Naive thymus-derived CD8-positive, alpha-beta T cell (primary cell): ENCODE data around the gene RASSF7. TPM values are rescaled to one million over a fixed set of nuclear protein-coding genes. Genes with fewer than 3 reads are reported as not detected.

Source experiments
- ATAC-seq, 2 donors: fragments of 150-1000 bp; cut with Tn5 transposase in 1 of 2; sonication (Bioruptor Pico), chemical (Tn5 transposase) in 1 of 2; 1 replicate in 1 of 2; 2 replicates in 1 of 2; pipeline ENCODE4 v1.10.0; 2021; ENCODE audit warnings: mild to moderate bottlenecking in 2 of 2, moderate library complexity in 2 of 2
- POLR2A ChIA-PET: fragments of 350-600 bp; sonication (Branson Sonifier 250); formaldehyde crosslinking; loops from one replicate; lab custom pipeline; 2021; ENCODE audit warnings: antibody characterized with exemption; lab: Charles Lee
- DNase-seq, 10 donors: peaks; one replicate each; pipeline versions ENCODE4 v3.0.0 to v3.0.0-alpha.2; 2020 to 2022
- H3K27ac Mint-ChIP-seq, 10 donors: one replicate each; pipeline ENCODE4 v1.8.0; 2020 to 2022; ENCODE audit warnings: mild to moderate bottlenecking in 10 of 10, mixed read lengths in 10 of 10, moderate library complexity in 4 of 10, inconsistent platforms in 1 of 10
- H3K27me3 Mint-ChIP-seq, 5 donors: one replicate each; pipeline ENCODE4 v1.8.0; 2021 to 2022; ENCODE audit warnings: mixed read lengths in 5 of 5
- H3K36me3 Mint-ChIP-seq, 3 donors: one replicate each; pipeline ENCODE4 v1.8.0; 2020 to 2022; ENCODE audit warnings: mixed read lengths in 3 of 3, mild to moderate bottlenecking in 2 of 3, inconsistent platforms in 1 of 3
- H3K4me1 Mint-ChIP-seq, 4 donors: one replicate each; pipeline ENCODE4 v1.8.0; 2021 to 2022; ENCODE audit warnings: mixed read lengths in 4 of 4
- H3K4me3 Mint-ChIP-seq, 10 donors: one replicate each; pipeline ENCODE4 v1.8.0; 2020 to 2022; ENCODE audit warnings: mild to moderate bottlenecking in 10 of 10, mixed read lengths in 10 of 10, moderate library complexity in 6 of 10, inconsistent platforms in 1 of 10
- H3K9me3 Mint-ChIP-seq, 9 donors: one replicate each; pipeline ENCODE4 v1.8.0; 2020 to 2022; ENCODE audit warnings: mixed read lengths in 9 of 9, mild to moderate bottlenecking in 3 of 9, inconsistent platforms in 1 of 9, moderate library complexity in 1 of 9
- polyA plus RNA-seq, 3 donors: library from polyadenylated mRNA; unstranded; fragments of 300-500 nt; fragmentation: Illumina TruSeq; gene quantifications; one replicate each; pipeline ENCODE4 v1.2.3, GENCODE V29; 2021
- total RNA-seq, 8 experiments: library from RNA in 2 of 8; stranded (reverse) in 2 of 8; gene quantifications; one replicate each; pipeline ENCODE4 v1.2.3 and lab custom pipeline; 2021 to 2026

The RASSF7 gene
- total and polyA plus RNA-seq, 5 experiments from 2014 or later = 22.5 to 37.6 (median 32.3) TPM

DNA sequence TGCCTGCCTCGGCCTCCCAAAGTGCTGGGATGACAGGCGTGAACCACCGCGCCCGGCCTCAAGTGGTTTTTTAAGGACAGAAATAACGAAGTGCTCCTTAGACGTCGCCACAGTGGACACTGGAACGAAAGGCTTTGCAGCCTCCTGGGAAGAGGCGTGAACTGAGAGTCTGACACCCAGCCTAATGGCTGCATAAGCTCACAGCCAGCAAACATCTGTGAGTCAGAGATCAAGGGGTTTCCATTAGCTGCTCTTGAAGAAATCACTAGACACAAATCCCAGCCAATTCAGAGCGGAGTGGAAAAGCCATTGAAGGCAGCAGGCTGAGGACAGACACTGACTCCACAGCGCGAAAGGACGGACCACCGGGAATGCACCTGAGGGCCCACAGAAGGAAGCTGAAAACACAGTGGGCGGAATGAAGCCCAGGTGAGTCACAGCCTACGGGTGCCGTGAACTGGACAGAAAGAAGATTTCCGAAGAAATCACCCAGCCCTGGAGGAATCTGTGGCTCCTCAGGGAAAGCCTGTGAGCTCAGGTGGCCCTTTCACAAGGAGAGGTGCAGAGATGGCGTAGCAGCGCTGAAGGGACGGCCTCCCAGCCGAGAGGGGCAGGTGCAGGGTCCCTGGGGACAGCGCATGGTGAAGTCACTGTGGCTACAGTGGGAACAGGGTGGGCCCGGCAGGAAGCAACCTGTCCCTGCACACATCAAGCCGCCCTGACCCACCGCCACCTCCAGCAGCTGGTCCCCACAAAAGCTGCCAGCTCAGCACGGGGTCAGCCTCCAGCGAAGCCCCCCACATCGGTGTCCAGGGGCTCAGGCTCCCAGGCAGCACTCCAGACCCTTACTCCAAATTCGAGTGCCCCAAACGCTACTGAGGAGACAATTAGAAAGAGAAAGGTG, 11.8 kb upstream of the RASSF7 start:
- POLR2A ChIA-PET = no interaction called here
- peaks cover 0 to 1% (median 0%) of the 10 kb centered on the region in 5 donors for H3K27me3 Mint-ChIP-seq
- DNase-seq (peak in 1 of 10 donors; percentile 50), ATAC-seq (no peak)
- no peak overlapping the region for H3K4me3 Mint-ChIP-seq
- H3K27ac Mint-ChIP-seq = no peak overlapping the region
- H3K4me1 Mint-ChIP-seq = no peaks in the 10 kb centered on the region
- H3K36me3 Mint-ChIP-seq = no peaks in the 10 kb centered on the region
- H3K9me3 Mint-ChIP-seq = no peaks in the 10 kb centered on the region

DNA sequence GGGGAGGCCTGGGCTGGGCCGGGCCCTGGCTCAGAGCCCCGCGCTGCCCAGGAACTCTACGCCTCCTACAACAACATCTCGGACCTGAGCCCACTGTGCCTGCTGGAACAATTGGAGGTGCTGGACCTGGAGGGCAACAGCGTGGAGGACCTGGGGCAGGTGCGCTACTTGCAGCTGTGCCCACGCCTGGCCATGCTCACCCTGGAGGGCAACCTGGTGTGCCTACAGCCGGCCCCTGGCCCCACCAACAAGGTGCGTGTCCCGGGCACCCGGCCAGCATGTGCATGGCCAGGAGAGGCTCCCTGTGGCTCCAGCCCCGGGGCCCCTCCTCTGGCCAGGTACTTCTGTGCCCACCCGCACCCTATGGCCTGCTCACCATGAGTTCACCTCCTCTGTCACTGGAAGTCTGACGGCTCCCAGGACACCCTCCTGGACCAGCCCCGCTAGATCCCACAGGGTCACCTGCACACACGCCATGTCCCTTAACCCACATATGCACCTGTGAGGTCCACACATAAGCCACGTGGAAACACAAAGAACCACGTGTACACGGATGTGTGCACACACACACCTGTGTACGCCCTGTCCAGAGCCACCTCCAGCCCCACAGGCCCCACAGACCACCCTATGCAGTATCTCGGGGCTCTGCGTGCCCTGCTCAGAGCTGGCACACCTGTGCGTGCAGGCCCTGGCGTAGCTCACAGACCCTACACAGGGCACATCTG, 10.6 kb upstream of the RASSF7 start:
- H3K27ac Mint-ChIP-seq = no peak overlapping the region
- H3K27me3 Mint-ChIP-seq = peaks cover 0 to 1% (median 0%) of the 10 kb centered on the region in 5 donors
- no peak overlapping the region for H3K4me3 Mint-ChIP-seq
- ATAC-seq = no peak
- no peaks in the 10 kb centered on the region for H3K9me3 Mint-ChIP-seq
- H3K36me3 Mint-ChIP-seq = no peaks in the 10 kb centered on the region
- DNase-seq = peak in 1 of 10 donors; percentile 51
- no peaks in the 10 kb centered on the region for H3K4me1 Mint-ChIP-seq
- POLR2A ChIA-PET = interaction anchor here (1.1 to 1.2 kb wide), 2 partner anchors 146 to 173 kb away, joined by 3 read pairs; partner anchors contain the start of gene TMEM80

GRCh38 chr11:550746-551085, 10.1 kb upstream of the RASSF7 start:
- no peaks in the 10 kb centered on the region for H3K36me3 Mint-ChIP-seq
- H3K9me3 Mint-ChIP-seq = no peaks in the 10 kb centered on the region
- no peak overlapping the region for H3K27ac Mint-ChIP-seq
- no peak for ATAC-seq
- POLR2A ChIA-PET = interaction anchor here (1.1 to 1.2 kb wide), 2 partner anchors 145 to 173 kb away, joined by 3 read pairs; partner anchors contain the start of gene TMEM80
- no peaks in the 10 kb centered on the region for H3K4me1 Mint-ChIP-seq
- H3K4me3 Mint-ChIP-seq = no peak overlapping the region
- peaks cover 0 to 1% (median 0%) of the 10 kb centered on the region in 5 donors for H3K27me3 Mint-ChIP-seq
- peak in 1 of 10 donors; percentile 57 for DNase-seq

DNA sequence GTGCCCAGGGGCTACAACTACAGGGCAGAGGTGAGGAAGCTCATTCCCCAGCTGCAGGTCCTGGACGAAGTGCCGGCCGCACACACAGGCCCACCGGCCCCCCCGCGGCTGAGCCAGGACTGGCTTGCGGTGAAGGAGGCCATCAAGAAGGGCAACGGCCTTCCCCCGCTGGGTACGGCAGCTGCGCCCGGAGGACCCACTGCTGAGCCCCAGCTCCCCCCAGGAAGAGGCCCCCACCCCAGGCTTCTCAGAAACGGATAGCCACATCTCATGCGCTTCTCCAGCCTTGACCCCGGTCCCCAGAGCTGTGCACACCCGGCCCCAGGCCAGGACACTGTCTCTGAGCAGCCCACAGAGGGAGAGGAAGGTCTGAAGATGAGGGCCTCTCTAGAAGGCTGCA, 9.6 kb upstream of the RASSF7 start:
- Mint-ChIP-seq H3K36me3 (no peaks in the 10 kb centered on the region), H3K9me3 (no peaks in the 10 kb centered on the region), H3K4me3 (no peak overlapping the region), H3K27ac (no peak overlapping the region), H3K27me3 (peaks cover 0 to 1% (median 0%) of the 10 kb centered on the region in 5 donors), H3K4me1 (no peaks in the 10 kb centered on the region)
- peak in 1 of 10 donors; percentile 45 for DNase-seq
- POLR2A ChIA-PET = interaction anchor here (0.6 to 1.2 kb wide), 3 partner anchors 41 to 173 kb away, joined by 3 read pairs; partner anchors contain the start of gene TMEM80
- ATAC-seq = no peak

DNA sequence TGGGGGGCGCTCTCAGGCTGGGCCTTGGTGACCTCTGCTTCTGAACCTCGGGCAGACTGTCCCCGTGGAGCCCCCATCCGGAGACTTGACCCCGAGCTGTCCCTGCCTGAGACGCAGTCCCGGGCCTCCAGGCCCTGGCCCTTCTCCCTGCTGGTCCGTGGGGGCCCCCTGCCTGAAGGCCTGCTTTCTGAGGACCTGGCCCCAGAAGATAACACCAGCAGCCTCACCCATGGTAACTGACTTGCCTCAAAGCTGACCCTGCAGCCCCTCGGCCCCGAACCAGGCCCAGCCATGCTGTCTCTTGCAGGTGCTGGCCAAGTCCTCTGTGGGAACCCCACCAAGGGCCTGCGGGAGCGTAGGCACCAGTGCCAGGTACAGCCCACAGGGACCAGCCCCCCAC, 9.2 kb upstream of the RASSF7 start:
- H3K27me3 Mint-ChIP-seq = peaks cover 0 to 1% (median 0%) of the 10 kb centered on the region in 5 donors
- DNase-seq (peak in 1 of 10 donors; percentile 59), ATAC-seq (no peak)
- H3K36me3 Mint-ChIP-seq = no peaks in the 10 kb centered on the region
- POLR2A ChIA-PET = interaction anchor here (0.6 to 1.1 kb wide), 2 partner anchors 42 to 144 kb away, joined by 3 read pairs; partner anchors contain the start of gene TMEM80
- H3K4me3 Mint-ChIP-seq = no peak overlapping the region
- H3K9me3 Mint-ChIP-seq = no peaks in the 10 kb centered on the region
- peaks cover 0 to 3% (median 0%) of the 10 kb centered on the region in 4 donors for H3K4me1 Mint-ChIP-seq
- peak overlapping the region in 1 of 10 donors; percentile 62 for H3K27ac Mint-ChIP-seq

DNA sequence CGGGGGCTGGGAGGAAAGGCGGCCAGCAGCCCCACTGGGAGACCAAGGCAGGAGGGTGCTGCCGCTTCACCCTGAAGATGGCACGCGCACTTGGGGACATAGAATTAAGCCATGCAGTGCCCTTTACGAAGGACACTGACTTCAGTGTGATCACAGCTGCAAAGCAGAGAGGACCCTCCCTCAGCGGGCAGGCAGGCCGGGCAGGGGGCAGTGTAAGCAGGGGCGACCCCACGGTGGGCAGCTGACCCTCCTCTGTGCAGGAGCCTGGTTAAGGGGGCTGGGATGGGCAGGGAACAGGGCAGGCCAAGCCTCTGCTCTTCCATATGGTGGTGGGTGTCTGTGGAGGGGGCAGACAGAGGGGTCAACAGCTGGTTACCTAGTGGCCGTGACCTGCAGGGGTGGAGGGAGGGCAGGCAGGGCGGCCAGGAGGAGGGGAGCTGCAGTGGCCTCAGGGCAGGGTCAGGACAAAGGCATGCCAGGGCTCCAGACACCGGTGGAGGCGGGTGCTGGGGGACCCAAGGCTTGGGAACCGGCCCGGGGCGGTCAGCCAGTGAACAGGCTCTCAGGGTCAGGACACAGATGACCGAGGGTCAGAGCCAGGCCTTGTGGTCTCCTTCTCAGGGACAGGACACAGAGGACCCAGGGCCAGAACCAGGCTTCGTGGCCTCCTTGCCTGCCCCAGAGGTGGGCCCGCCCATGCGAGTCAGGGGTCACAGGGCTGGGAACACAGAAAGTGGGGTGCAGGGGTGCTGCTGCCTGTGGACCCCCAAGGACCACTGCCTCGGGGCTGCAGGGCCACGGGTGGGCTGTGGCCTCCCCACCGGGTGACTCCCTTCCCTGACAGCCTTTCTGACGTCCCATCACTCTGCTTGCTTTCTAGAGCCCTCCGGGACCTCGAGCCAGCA, 7.4 kb upstream of the RASSF7 start:
- POLR2A ChIA-PET = interaction anchor here (1.2 to 7.7 kb wide), 6 partner anchors 18 to 169 kb away, joined by 4 to 47 read pairs (median 13); partner anchors contain the start of genes HRAS, IRF7, LRRC56 and PHRF1
- H3K27me3 Mint-ChIP-seq = peaks cover 0 to 1% (median 0%) of the 10 kb centered on the region in 5 donors
- DNase-seq (no peak), ATAC-seq (no peak)
- H3K4me3 Mint-ChIP-seq = peak overlapping the region in 4 of 10 donors; percentile 32 to 54 (median 46)
- H3K27ac Mint-ChIP-seq = peak overlapping the region in 2 of 10 donors; percentile 34 to 62
- peaks cover 0 to 4% (median 0%) of the 10 kb centered on the region in 4 donors for H3K4me1 Mint-ChIP-seq
- H3K36me3 Mint-ChIP-seq = no peaks in the 10 kb centered on the region
- no peaks in the 10 kb centered on the region for H3K9me3 Mint-ChIP-seq

- Mint-ChIP-seq H3K27ac (peak overlapping the region in 1 of 10 donors; percentile 15), H3K9me3 (no peaks in the 10 kb centered on the region), H3K36me3 (no peaks in the 10 kb centered on the region), H3K4me1 (peaks cover 0 to 4% (median 1%) of the 10 kb centered on the region in 4 donors), H3K27me3 (no peaks in the 10 kb centered on the region), H3K4me3 (peak overlapping the region in 2 of 10 donors; percentile 50 to 56)
- ATAC-seq = no peak
- POLR2A ChIA-PET = interaction anchor here (1.2 to 7.7 kb wide), 8 partner anchors 18 to 171 kb away, joined by 4 to 47 read pairs (median 13); partner anchors contain the start of genes HRAS, IRF7, LRRC56 and PHRF1
- DNase-seq = no peak
These were observed 6.8 kb upstream of the RASSF7 start for GRCh38 chr11:553988-554340.

- POLR2A ChIA-PET = interaction anchor here (1.2 to 7.7 kb wide), 12 partner anchors 13 to 170 kb away, joined by 3 to 47 read pairs (median 9); partner anchors contain the start of genes HRAS, IRF7, LRRC56 and PHRF1
- H3K9me3 Mint-ChIP-seq = no peaks in the 10 kb centered on the region
- peak; percentile 58 to 86 (median 73) for DNase-seq
- peak overlapping the region in 1 of 10 donors; percentile 77 for H3K27ac Mint-ChIP-seq
- no peaks in the 10 kb centered on the region for H3K27me3 Mint-ChIP-seq
- peak overlapping the region in 7 of 10 donors; percentile 30 to 70 (median 56) for H3K4me3 Mint-ChIP-seq
- H3K4me1 Mint-ChIP-seq = peaks cover 0 to 9% (median 4%) of the 10 kb centered on the region in 4 donors
- H3K36me3 Mint-ChIP-seq = no peaks in the 10 kb centered on the region
- ATAC-seq = peak; percentile 73 to 76
These were observed 6.1 kb upstream of the RASSF7 start for GRCh38 chr11:554428-555226.

DNA sequence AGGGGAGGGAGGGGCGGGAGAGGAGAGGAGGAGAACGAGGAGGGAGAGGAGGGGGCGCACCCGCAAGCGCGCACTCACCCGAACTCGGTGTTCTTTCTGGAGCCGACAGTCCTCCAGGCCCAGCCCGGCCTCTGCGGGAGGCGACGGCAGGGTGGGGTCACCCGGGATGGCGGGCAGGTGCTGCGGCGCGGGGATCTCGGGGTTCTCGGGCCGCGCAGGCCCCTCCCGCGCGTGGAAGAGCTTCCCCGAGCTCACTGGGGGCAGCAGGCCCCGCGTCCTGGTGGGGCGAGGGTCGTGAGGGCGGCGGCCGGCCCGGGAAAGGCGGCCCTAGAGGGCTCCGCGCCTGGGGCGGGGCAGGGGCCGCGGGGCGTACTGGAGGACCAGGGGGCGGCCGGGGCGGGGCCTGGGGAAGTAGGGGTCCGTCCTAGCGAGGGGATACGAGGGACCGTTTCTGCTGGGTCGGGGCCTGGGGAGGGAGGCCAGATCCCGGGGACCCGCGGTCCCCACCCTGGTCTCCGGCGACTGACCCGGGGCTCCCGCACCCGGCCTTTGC, 5.5 kb upstream of the RASSF7 start:
- H3K4me3 Mint-ChIP-seq = peak overlapping the region in 3 of 10 donors; percentile 43 to 50 (median 50)
- POLR2A ChIA-PET = interaction anchor here (1.2 to 7.7 kb wide), 11 partner anchors 13 to 170 kb away, joined by 3 to 47 read pairs (median 11); partner anchors contain the start of genes HRAS, IRF7, LRRC56 and PHRF1

GRCh38 chr11:555780-556661, 4.7 kb upstream of the RASSF7 start:
- Mint-ChIP-seq H3K27me3 (no peaks in the 10 kb centered on the region), H3K4me1 (peaks cover 4 to 16% (median 11%) of the 10 kb centered on the region in 4 donors), H3K9me3 (no peaks in the 10 kb centered on the region), H3K36me3 (no peaks in the 10 kb centered on the region), H3K27ac (peak overlapping the region in 2 of 10 donors; percentile 40 to 88), H3K4me3 (peak overlapping the region in 8 of 10 donors; percentile 28 to 75 (median 53))
- ATAC-seq (no peak), DNase-seq (peak in 2 of 10 donors; percentile 37 to 38)
- POLR2A ChIA-PET = interaction anchor here (0.7 to 7.7 kb wide), 10 partner anchors 9 to 169 kb away, joined by 3 to 47 read pairs (median 13); partner anchors contain the start of genes HRAS, IRF7, LRRC56 and PHRF1

More for the DNA sequence above, 5.5 kb upstream of the RASSF7 start:
- ATAC-seq = peak; percentile 28 to 33
- DNase-seq = peak in 1 of 10 donors; percentile 42
- Mint-ChIP-seq H3K4me1 (peaks cover 4 to 16% (median 10%) of the 10 kb centered on the region in 4 donors), H3K27ac (no peak overlapping the region), H3K27me3 (no peaks in the 10 kb centered on the region), H3K36me3 (no peaks in the 10 kb centered on the region), H3K9me3 (no peaks in the 10 kb centered on the region)
